Measurements from ENCODE around the gene KCNH4. TPM values are rescaled to one million over a fixed set of nuclear protein-coding genes. Genes with fewer than 3 reads are reported as not detected.

KCNH4 gene
- total RNA-seq, 1 donor from 2014 or later: not detected

- H3K36me3 Mint-ChIP-seq (ENCODE audit: low read depth): peaks cover 29% of the 10 kb centered on the region
- no peak for DNase-seq (ENCODE audit: low spot score)
- TF ChIP-seq, protein P1, sequence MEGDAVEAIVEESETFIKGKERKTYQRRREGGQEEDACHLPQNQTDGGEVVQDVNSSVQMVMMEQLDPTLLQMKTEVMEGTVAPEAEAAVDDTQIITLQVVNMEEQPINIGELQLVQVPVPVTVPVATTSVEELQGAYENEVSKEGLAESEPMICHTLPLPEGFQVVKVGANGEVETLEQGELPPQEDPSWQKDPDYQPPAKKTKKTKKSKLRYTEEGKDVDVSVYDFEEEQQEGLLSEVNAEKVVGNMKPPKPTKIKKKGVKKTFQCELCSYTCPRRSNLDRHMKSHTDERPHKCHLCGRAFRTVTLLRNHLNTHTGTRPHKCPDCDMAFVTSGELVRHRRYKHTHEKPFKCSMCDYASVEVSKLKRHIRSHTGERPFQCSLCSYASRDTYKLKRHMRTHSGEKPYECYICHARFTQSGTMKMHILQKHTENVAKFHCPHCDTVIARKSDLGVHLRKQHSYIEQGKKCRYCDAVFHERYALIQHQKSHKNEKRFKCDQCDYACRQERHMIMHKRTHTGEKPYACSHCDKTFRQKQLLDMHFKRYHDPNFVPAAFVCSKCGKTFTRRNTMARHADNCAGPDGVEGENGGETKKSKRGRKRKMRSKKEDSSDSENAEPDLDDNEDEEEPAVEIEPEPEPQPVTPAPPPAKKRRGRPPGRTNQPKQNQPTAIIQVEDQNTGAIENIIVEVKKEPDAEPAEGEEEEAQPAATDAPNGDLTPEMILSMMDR (IDR thresholded peaks at IDR 0.05): no peak
- H3K27ac Mint-ChIP-seq (ENCODE audit: unreplicated experiment): no peak overlapping the region
- H3K4me3 Mint-ChIP-seq (ENCODE audit: unreplicated experiment): no peak overlapping the region
- peaks cover 10% of the 10 kb centered on the region for H3K4me1 Mint-ChIP-seq (ENCODE audit: low read depth)
- no peaks in the 10 kb centered on the region for H3K9me3 Mint-ChIP-seq (ENCODE audit: low read depth)
- no peaks in the 10 kb centered on the region for H3K27me3 Mint-ChIP-seq (ENCODE audit: low read depth)
Observed at GRCh38 chr17:42126836-42127235, 54.1 kb downstream of the KCNH4 start.

DNA sequence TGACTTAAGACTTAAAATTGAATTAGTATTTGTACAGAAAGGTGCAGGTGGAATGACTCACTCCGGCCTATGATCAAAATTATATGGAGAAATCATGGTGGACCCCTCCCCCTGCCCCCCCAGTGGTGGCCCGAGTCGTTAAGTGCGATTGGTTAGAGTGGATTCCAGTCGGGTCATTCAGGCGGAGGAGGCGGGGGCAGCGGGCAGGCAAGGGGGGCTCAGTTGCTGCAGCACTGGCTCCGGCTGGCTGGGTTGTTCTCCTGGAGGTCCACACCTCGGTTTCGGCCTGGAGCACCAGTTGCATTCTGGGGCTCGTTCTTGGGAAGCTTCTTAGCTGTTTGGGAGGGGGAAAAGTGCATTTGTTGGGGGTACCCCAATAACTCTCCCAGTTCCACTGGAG lies 55.4 kb downstream of the KCNH4 start:
- Mint-ChIP-seq H3K9me3 (ENCODE audit: low read depth) (no peaks in the 10 kb centered on the region), H3K36me3 (ENCODE audit: low read depth) (peaks cover 22% of the 10 kb centered on the region), H3K27me3 (ENCODE audit: low read depth) (no peaks in the 10 kb centered on the region), H3K4me3 (ENCODE audit: unreplicated experiment) (no peak overlapping the region), H3K27ac (ENCODE audit: unreplicated experiment) (no peak overlapping the region), H3K4me1 (ENCODE audit: low read depth) (peaks cover 5% of the 10 kb centered on the region)
- no peak for DNase-seq (ENCODE audit: low spot score)
- TF ChIP-seq, protein P1 (IDR thresholded peaks at IDR 0.05): no peak

- H3K36me3 Mint-ChIP-seq (ENCODE audit: low read depth): peaks cover 19% of the 10 kb centered on the region
- no peaks in the 10 kb centered on the region for H3K9me3 Mint-ChIP-seq (ENCODE audit: low read depth)
- H3K4me3 Mint-ChIP-seq (ENCODE audit: unreplicated experiment): no peak overlapping the region
- H3K27ac Mint-ChIP-seq (ENCODE audit: unreplicated experiment): no peak overlapping the region
- DNase-seq (ENCODE audit: low spot score): no peak
- H3K4me1 Mint-ChIP-seq (ENCODE audit: low read depth): peaks cover 11% of the 10 kb centered on the region
- H3K27me3 Mint-ChIP-seq (ENCODE audit: low read depth): no peaks in the 10 kb centered on the region
- TF ChIP-seq, protein P1 (IDR thresholded peaks at IDR 0.05): no peak
Observed at GRCh38 chr17:42124256-42124655, 56.7 kb downstream of the KCNH4 start.

GRCh38 chr17:42122371-42123303 lies 58.3 kb downstream of the KCNH4 start, which contains the start of gene HSPB9:
HSPB9 (plus strand) TSS chr17:42122804; CDS start chr17:42122851, 47 bp downstream.
- Mint-ChIP-seq H3K9me3 (ENCODE audit: low read depth) (no peaks in the 10 kb centered on the region), H3K4me3 (ENCODE audit: unreplicated experiment) (peak within 1 kb of the TSS; percentile 56), H3K4me1 (ENCODE audit: low read depth) (peaks cover 15% of the 10 kb centered on the region), H3K36me3 (ENCODE audit: low read depth) (peaks cover 12% of the 10 kb centered on the region), H3K27ac (ENCODE audit: unreplicated experiment) (no peak within 1 kb of the TSS), H3K27me3 (ENCODE audit: low read depth) (no peaks in the 10 kb centered on the region)
- TF ChIP-seq, protein P1 (IDR thresholded peaks at IDR 0.05): no peak
- DNase-seq (ENCODE audit: low spot score): no peak

DNA sequence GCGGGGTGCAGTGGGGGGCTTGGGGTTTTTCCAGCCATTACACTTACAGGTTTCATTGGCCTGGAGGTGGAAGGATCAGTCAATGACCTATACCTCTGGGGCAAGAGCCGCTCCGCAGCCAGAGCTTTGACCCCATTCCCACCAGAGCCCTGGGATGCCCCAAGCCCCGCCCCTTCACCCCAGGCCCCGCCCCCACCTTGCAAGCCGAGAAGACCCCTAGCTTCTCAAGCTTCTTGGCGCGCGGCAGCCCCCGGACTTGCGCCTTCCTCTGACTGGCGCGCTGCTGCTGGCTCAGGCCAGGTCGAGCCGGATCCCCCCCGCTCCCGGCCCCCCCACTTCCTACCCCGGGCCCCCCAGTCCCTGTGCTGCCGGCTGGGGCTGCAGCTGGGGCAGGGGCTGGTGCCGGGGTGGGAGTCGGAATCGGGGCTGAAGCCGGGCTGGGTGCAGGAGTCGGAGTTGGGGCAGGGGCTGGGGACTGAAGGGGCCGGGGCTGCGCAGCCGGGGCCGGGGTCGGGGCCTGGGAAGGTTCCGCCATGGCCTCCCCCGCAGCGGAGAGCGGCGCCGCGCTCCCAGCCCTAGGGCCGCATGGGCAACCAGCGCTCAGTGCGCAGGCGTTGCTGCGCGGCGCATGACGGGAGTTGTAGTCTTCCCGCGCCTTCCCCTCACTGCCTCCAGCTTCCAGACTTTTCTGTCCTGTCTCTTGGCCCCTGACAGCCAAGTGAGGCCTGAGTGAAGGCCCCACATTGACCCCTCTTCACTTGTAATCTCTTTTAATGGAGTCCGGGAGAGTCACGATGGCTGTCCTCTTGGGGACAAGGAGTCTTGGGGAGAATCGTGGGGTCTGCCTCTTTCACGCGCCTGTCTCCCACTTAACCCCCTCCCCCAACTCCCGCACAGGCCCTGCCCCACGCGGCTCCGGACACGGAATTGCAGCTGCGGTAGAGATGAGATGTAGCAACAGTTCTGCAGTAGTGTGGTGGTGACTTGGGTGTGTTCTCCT lies 59.9 kb downstream of the KCNH4 start, which contains the start of gene KAT2A:
TSS of gene KAT2A (minus strand) at position 598 of the 1,000 bp plus-strand sequence. CDS start at position 535, 63 bp downstream.
- peaks cover 7% of the 10 kb centered on the region for H3K36me3 Mint-ChIP-seq (ENCODE audit: low read depth)
- peaks cover 21% of the 10 kb centered on the region for H3K4me1 Mint-ChIP-seq (ENCODE audit: low read depth)
- TF ChIP-seq, protein P1 (IDR thresholded peaks at IDR 0.05): no peak
- peak within 1 kb of the TSS; percentile 56 for H3K4me3 Mint-ChIP-seq (ENCODE audit: unreplicated experiment)
- H3K27me3 Mint-ChIP-seq (ENCODE audit: low read depth): no peaks in the 10 kb centered on the region
- peak within 1 kb of the TSS; percentile 65 for H3K27ac Mint-ChIP-seq (ENCODE audit: unreplicated experiment)
- H3K9me3 Mint-ChIP-seq (ENCODE audit: low read depth): no peaks in the 10 kb centered on the region
- DNase-seq (ENCODE audit: low spot score): no peak
